B cell (primary cell): ENCODE measurements around the gene TRANK1. TPM values are rescaled to one million over a fixed set of nuclear protein-coding genes. Genes with fewer than 3 reads are reported as not detected.
"Not testable (repeated sequence)": the region's sequence is repeated elsewhere in the genome, so short reads cannot be mapped to it uniquely, and the experiment has no call there.

Experiments used
- ATAC-seq: fragments of 200-7000 bp; cut with Tn5 transposase; one replicate; pipeline ENCODE4 v1.10.0; 2021; ENCODE audit warnings: low read depth, mild to moderate bottlenecking, moderate number of reproducible peaks, moderate library complexity
- CTCF ChIA-PET: fragments of 350-600 bp; sonication (Branson Sonifier 250); formaldehyde crosslinking; loops from one replicate; lab custom pipeline; 2021; ENCODE audit warnings: antibody characterized with exemption, inconsistent platforms; lab: Charles Lee
- POLR2A ChIA-PET: fragments of 350-600 bp; sonication (Branson Sonifier 250); formaldehyde crosslinking; loops from one replicate; lab custom pipeline; 2021; ENCODE audit warnings: antibody characterized with exemption; lab: Charles Lee
- DNase-seq: peaks from one replicate; pipeline ENCODE4 v3.0.0; 2013
- H2AFZ ChIP-seq: 2 replicates; pipeline ENCODE4 v1.6.1; 2012; ENCODE audit warnings: mild to moderate bottlenecking, low read depth, low read length; ENCODE audit not compliant: insufficient read depth, poor library complexity, severe bottlenecking
- H3K27ac ChIP-seq, 2 donors: 1 replicate in 1 of 2; 2 replicates in 1 of 2; pipeline ENCODE4 v1.5.1; 2012 to 2013; ENCODE audit warnings: low read length in 2 of 2, mild to moderate bottlenecking in 2 of 2, moderate library complexity in 1 of 2
- H3K27me3 ChIP-seq, 4 experiments: fragments of 200-600 bp in 1 of 4; sonication (generic) in 1 of 4; replicated peaks in 1 of 4; 1 replicate in 2 of 4; 2 replicates in 2 of 4; pipeline versions ENCODE4 v1.6.1 to v1.7.0; 2013 to 2016; ENCODE audit warnings: low read length in 3 of 4, mild to moderate bottlenecking in 2 of 4, mixed read lengths in 1 of 4, moderate library complexity in 1 of 4; ENCODE audit not compliant: insufficient read depth in 4 of 4, control insufficient read depth in 3 of 4; ENCODE audit errors: control extremely low read depth in 1 of 4
- H3K36me3 ChIP-seq, 2 experiments: replicated peaks in 1 of 2; 1 replicate in 1 of 2; 2 replicates in 1 of 2; pipeline versions ENCODE4 v1.6.1 to v1.7.1; 2013; ENCODE audit warnings: low read length in 1 of 2; ENCODE audit not compliant: insufficient read depth in 2 of 2, control insufficient read depth in 1 of 2; ENCODE audit errors: control extremely low read depth in 1 of 2, extremely low read depth in 1 of 2
- H3K4me1 ChIP-seq, 2 donors: fragments of 200-600 bp in 1 of 2; sonication (generic) in 1 of 2; 1 replicate in 1 of 2; 2 replicates in 1 of 2; pipeline versions ENCODE4 v1.5.1 to v1.6.1; 2013 to 2017; ENCODE audit warnings: low read length in 2 of 2; ENCODE audit not compliant: control insufficient read depth in 2 of 2, insufficient read depth in 2 of 2
- H3K4me2 ChIP-seq: replicated peaks from 2 replicates; pipeline ENCODE3; 2012; ENCODE audit warnings: mild to moderate bottlenecking, low read depth, low read length; ENCODE audit not compliant: poor library complexity, severe bottlenecking
- H3K4me3 ChIP-seq, 5 experiments: fragments of 200-600 bp in 1 of 5; sonication (generic) in 1 of 5; 1 replicate in 3 of 5; 2 replicates in 2 of 5; pipeline versions ENCODE4 v1.5.1 to v1.7.0; 2011 to 2016; ENCODE audit warnings: low read length in 4 of 5, mild to moderate bottlenecking in 4 of 5, low read depth in 2 of 5, control low read depth in 1 of 5, moderate library complexity in 1 of 5; ENCODE audit not compliant: insufficient read depth in 1 of 5; ENCODE audit errors: control extremely low read depth in 1 of 5, extremely low read depth in 1 of 5
- H3K79me2 ChIP-seq: fragments of 200-600 bp; sonication (generic); one replicate; pipeline ENCODE4 v1.6.0; 2016; ENCODE audit warnings: low read length; ENCODE audit not compliant: control insufficient read depth, insufficient read depth
- H3K9ac ChIP-seq: fragments of 200-600 bp; sonication (generic); 2 replicates; pipeline ENCODE4 v1.6.1; 2017; ENCODE audit warnings: mild to moderate bottlenecking, low read length, moderate library complexity
- H3K9me3 ChIP-seq, 3 donors: one replicate each; pipeline versions ENCODE4 v1.6.1 to v1.7.1; 2013; ENCODE audit warnings: low read length in 2 of 3; ENCODE audit not compliant: control insufficient read depth in 2 of 3, insufficient read depth in 1 of 3; ENCODE audit errors: control extremely low read depth in 1 of 3
- H4K20me1 ChIP-seq: 2 replicates; pipeline ENCODE4 v1.6.0; 2012; ENCODE audit warnings: mild to moderate bottlenecking, low read length; ENCODE audit not compliant: insufficient read depth, control insufficient read depth, poor library complexity, severe bottlenecking
- H3K27ac Mint-ChIP-seq: one replicate; pipeline ENCODE4 v1.8.0; 2021; ENCODE audit warnings: mixed read lengths
- H3K27me3 Mint-ChIP-seq: one replicate; pipeline ENCODE4 v1.8.0; 2021; ENCODE audit warnings: mixed read lengths
- H3K4me1 Mint-ChIP-seq: one replicate; pipeline ENCODE4 v1.8.0; 2021; ENCODE audit warnings: mixed read lengths
- H3K4me3 Mint-ChIP-seq: one replicate; pipeline ENCODE4 v1.8.0; 2021; ENCODE audit warnings: mixed read lengths
- H3K9me3 Mint-ChIP-seq: one replicate; pipeline ENCODE4 v1.8.0; 2022; ENCODE audit warnings: mixed read lengths; ENCODE audit not compliant: insufficient read depth
- CTCF ChIP-seq: fragments of 200-600 bp; IDR thresholded peaks from one replicate; pipeline ENCODE4 v1.8.0; 2022; ENCODE audit warnings: antibody characterized with exemption, mild to moderate bottlenecking
- EZH2 ChIP-seq: IDR thresholded peaks from 2 replicates; pipeline ENCODE4 v1.6.1; 2012; ENCODE audit warnings: borderline replicate concordance, low read depth, mild to moderate bottlenecking, moderate library complexity, low read length; ENCODE audit not compliant: insufficient read depth, poor library complexity, severe bottlenecking
- WGBS: methylation state at CpG from one replicate; pipeline ENCODE4 v1.1.5; 2013; ENCODE audit warnings: missing lambda C conversion rate; ENCODE audit not compliant: insufficient coverage; 5-methylcytosine and 5-hydroxymethylcytosine counted together
- intact Hi-C: fragments of 100-400 bp; cut with micrococcal nuclease; formaldehyde crosslinking; loops from one replicate; pipeline ENCODE4 v1.10.0; 2022
- polyA plus RNA-seq: library from polyadenylated mRNA; depleted of rRNA; stranded (reverse); fragments of >200 nt; gene quantifications from 2 replicates; pipeline ENCODE4 v1.2.3, GENCODE V29; 2012
- total RNA-seq, 2 donors: library from RNA; stranded (reverse); fragments of 120-200 nt in 1 of 2; gene quantifications; 1 replicate in 1 of 2; 2 replicates in 1 of 2; pipeline versions ENCODE4 v1.2.3 to v1.2.4, GENCODE V29; 2013 to 2022

Gene TRANK1
- total and polyA plus RNA-seq, 2 donors (not counting 1 experiment from before 2014, with no cell fraction given): 20.8 to 147 TPM

GRCh38 chr3:36956155-36956554 lies 11.3 kb upstream of the TRANK1 start:
- peaks cover 13% of the 10 kb centered on the region for H3K4me1 Mint-ChIP-seq
- Histone ChIP-seq H3K27me3 (no peaks in the 10 kb centered on the region), H3K79me2 (no peaks in the 10 kb centered on the region), H4K20me1 (no peaks in the 10 kb centered on the region), H3K4me3 (no peak overlapping the region), H3K36me3 (no peaks in the 10 kb centered on the region), H3K9ac (no peak overlapping the region), H3K4me2 (no peak overlapping the region), H3K9me3 (no peaks in the 10 kb centered on the region), H3K27ac (no peak overlapping the region), H3K4me1 (peaks cover 0 to 4% of the 10 kb centered on the region in 2 donors), H2AFZ (no peak overlapping the region)
- H3K9me3 Mint-ChIP-seq: no peaks in the 10 kb centered on the region
- H3K27me3 Mint-ChIP-seq: no peaks in the 10 kb centered on the region
- no peak for ATAC-seq
- no peak overlapping the region for H3K27ac Mint-ChIP-seq
- 86% methylated on average over 1 of the region's 3 CpGs for WGBS
- no peak for DNase-seq
- POLR2A ChIA-PET: no interaction called here
- no peak overlapping the region for H3K4me3 Mint-ChIP-seq
- intact Hi-C loops: loop anchor here (5.0 kb wide), 2 partner anchors 34 to 36 kb away; partner anchors contain the start of genes EPM2AIP1 and MLH1
- TF ChIP-seq CTCF (no peak), EZH2 (no peak)
- CTCF ChIA-PET: interaction anchor here (0.6 to 6.2 kb wide), 13 partner anchors 10 to 189 kb away, joined by 3 to 128 read pairs (median 6); partner anchors contain the start of genes EPM2AIP1, MLH1 and TRANK1

DNA sequence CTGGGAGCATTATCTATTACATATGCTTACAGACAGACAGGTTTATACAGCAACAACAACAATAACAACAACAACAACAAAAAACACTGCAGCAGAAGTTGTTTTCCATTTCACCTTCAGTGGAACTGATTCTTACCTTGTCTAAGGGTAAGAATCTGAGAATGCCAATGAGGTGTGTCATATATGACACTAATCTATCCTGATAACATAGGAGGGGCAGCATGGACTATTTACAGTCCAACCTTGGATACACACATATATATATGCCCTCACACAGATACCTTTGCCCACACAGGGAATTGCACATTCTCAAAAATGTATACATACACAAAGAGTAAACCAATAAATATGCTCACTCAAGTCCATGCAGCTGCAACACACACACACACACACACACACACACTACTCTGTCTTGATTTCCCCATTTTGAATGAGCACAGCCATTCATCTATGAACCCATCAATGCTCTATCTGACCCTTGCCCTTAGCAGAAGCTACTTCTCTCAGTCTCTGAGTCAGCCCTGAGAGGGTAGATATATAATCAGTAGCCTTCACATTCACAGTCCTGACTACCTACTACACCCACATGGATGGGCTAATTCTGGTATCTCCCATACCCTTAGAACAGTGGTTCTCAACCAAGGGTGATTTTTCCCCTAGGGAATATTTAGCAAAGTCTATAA lies 9.7 kb upstream of the TRANK1 start:
- ChIA-PET CTCF (interaction anchor here (0.5 to 6.2 kb wide), 4 partner anchors 10 to 50 kb away, joined by 5 to 128 read pairs (median 24); partner anchors contain the start of gene TRANK1), POLR2A (no interaction called here)
- Histone ChIP-seq H3K9me3 (no peaks in the 10 kb centered on the region), H3K36me3 (no peaks in the 10 kb centered on the region), H3K4me3 (no peak overlapping the region), H2AFZ (no peak overlapping the region), H3K4me2 (no peak overlapping the region), H3K4me1 (peaks cover 0 to 4% of the 10 kb centered on the region in 2 donors), H4K20me1 (no peaks in the 10 kb centered on the region), H3K9ac (no peak overlapping the region), H3K79me2 (no peaks in the 10 kb centered on the region), H3K27ac (no peak overlapping the region), H3K27me3 (no peaks in the 10 kb centered on the region)
- Mint-ChIP-seq H3K27ac (no peak overlapping the region), H3K4me3 (no peak overlapping the region), H3K27me3 (no peaks in the 10 kb centered on the region), H3K9me3 (no peaks in the 10 kb centered on the region), H3K4me1 (peaks cover 13% of the 10 kb centered on the region)
- no peak for TF ChIP-seq EZH2
- TF ChIP-seq CTCF: no peak
- intact Hi-C loops: loop anchor here (5.0 kb wide), 2 partner anchors 32 to 38 kb away; partner anchors contain the start of genes EPM2AIP1 and MLH1
- DNase-seq: no peak
- no peak for ATAC-seq

DNA sequence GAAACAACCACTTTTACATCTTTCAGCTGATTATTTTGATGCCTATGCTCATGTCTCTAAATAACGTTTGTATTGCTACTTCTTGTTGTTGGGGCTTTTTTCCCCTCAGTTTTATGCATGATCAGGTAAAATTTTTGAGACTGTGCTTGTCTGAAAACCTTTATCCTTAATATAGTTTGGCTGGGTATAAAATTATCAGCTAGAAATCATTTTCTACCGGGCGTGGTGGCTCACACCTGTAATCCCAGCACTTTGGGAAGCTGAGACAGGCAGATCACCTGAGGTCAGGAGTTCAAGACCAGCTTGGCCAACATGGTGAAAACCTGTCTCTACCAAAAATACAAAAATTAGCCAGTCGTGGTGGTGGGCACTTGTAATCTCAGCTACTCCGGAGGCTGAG lies 3.0 kb upstream of the TRANK1 start:
- not testable (repeated sequence) for H3K4me3 Mint-ChIP-seq

More for the DNA sequence above, 3.0 kb upstream of the TRANK1 start:
- H3K27me3 ChIP-seq, H3K27me3 Mint-ChIP-seq, H3K9ac ChIP-seq, H2AFZ ChIP-seq, POLR2A ChIA-PET, H3K27ac Mint-ChIP-seq, H3K4me2 ChIP-seq, H3K36me3 ChIP-seq, ATAC-seq, H4K20me1 ChIP-seq, intact Hi-C loops, H3K9me3 Mint-ChIP-seq, H3K4me3 ChIP-seq, H3K27ac ChIP-seq, DNase-seq: not testable (repeated sequence)
- peaks cover 6 to 14% of the 10 kb centered on the region in 2 donors for H3K4me1 ChIP-seq
- 100% methylated on average over 2 of the region's 5 CpGs for WGBS
- CTCF ChIA-PET: interaction anchor here (1.6 kb wide), 1 partner anchor 11 kb away, joined by 13 read pairs; no protein-coding TSS in a partner anchor
- H3K4me1 Mint-ChIP-seq: peaks cover 15% of the 10 kb centered on the region
- H3K79me2 ChIP-seq: peaks cover 16% of the 10 kb centered on the region
- H3K9me3 ChIP-seq: peaks cover 0 to 18% (median 11%) of the 10 kb centered on the region in 3 donors
